WI38 (cell line): Measurements from ENCODE around the gene RO60.

ENCODE experiments used
- H3K4me3 ChIP-seq: 2 replicates; pipeline ENCODE4 v1.5.1; 2011; ENCODE audit warnings: low read depth, mild to moderate bottlenecking, control low read depth, low read length
- CTCF ChIP-seq: IDR thresholded peaks from 2 replicates; pipeline ENCODE4 v1.5.1; 2012; ENCODE audit warnings: low read depth, mild to moderate bottlenecking, control low read depth, low read length

The RO60 gene

GRCh38 chr1:193062698-193063463 is 3.5 kb downstream of the RO60 start:
- TF ChIP-seq CTCF, result no peak

GRCh38 chr1:193065954-193066353 is 6.5 kb downstream of the RO60 start:
- H3K4me3 ChIP-seq, result no peak overlapping the region
- TF ChIP-seq CTCF, result no peak

More at GRCh38 chr1:193062698-193063463, 3.5 kb downstream of the RO60 start:
- no peak overlapping the region for H3K4me3 ChIP-seq

GRCh38 chr1:193066606-193067005 is 7.2 kb downstream of the RO60 start:
- H3K4me3 ChIP-seq, result no peak overlapping the region
- no peak for TF ChIP-seq CTCF

GRCh38 chr1:193068013-193068412 is 8.6 kb downstream of the RO60 start:
- TF ChIP-seq CTCF, result no peak
- H3K4me3 ChIP-seq, result no peak overlapping the region

GRCh38 chr1:193069748-193070385 is 10.5 kb downstream of the RO60 start:
- no peak for TF ChIP-seq CTCF
- no peak overlapping the region for H3K4me3 ChIP-seq

GRCh38 chr1:193070386-193070753 is 11.0 kb downstream of the RO60 start:
- no peak for TF ChIP-seq CTCF
- H3K4me3 ChIP-seq, result no peak overlapping the region

- H3K4me3 ChIP-seq, result no peak overlapping the region
- no peak for TF ChIP-seq CTCF
Measured at GRCh38 chr1:193070942-193071341, 11.5 kb downstream of the RO60 start.
